HCT116 (cell line): ENCODE measurements around the gene TAX1BP1.

ENCODE experiments used
- CEBPB ChIP-seq: IDR thresholded peaks from 2 replicates; pipeline ENCODE4 v1.6.1; 2012; ENCODE audit warnings: low read depth
- CTCF ChIP-seq, 3 experiments: fragments of 200-600 bp in 1 of 3; sonication (generic) in 1 of 3; IDR thresholded peaks in 2 of 3; conservative IDR thresholded peaks in 1 of 3; 2 replicates each; pipeline ENCODE4 v1.5.1; 2012 to 2017; ENCODE audit warnings: low read depth in 2 of 3, low read length in 2 of 3, antibody characterized with exemption in 1 of 3, borderline replicate concordance in 1 of 3, control low read depth in 1 of 3, mild to moderate bottlenecking in 1 of 3, mixed read lengths in 1 of 3, mixed run types in 1 of 3, moderate library complexity in 1 of 3; ENCODE audit not compliant: insufficient read depth in 1 of 3
- ELF1 ChIP-seq: IDR thresholded peaks from 2 replicates; pipeline ENCODE4 v1.6.1; 2012; ENCODE audit warnings: low read depth, borderline replicate concordance
- EZH2 ChIP-seq: fragments of 200-600 bp; sonication (generic); IDR thresholded peaks from 2 replicates; pipeline ENCODE4 v1.6.1; 2017; ENCODE audit warnings: antibody characterized with exemption, mixed run types
- EZH2phosphoT487 ChIP-seq: fragments of 200-600 bp; IDR thresholded peaks from 2 replicates; pipeline ENCODE4 v1.6.1; 2018; ENCODE audit warnings: antibody characterized with exemption, borderline replicate concordance
- JUND ChIP-seq: IDR thresholded peaks from 2 replicates; pipeline ENCODE4 v1.6.1; 2012
- POLR2A ChIP-seq: IDR thresholded peaks from 2 replicates; pipeline ENCODE4 v1.7.0; 2011; ENCODE audit warnings: borderline replicate concordance; ENCODE audit not compliant: insufficient read depth, insufficient read length; ENCODE audit errors: extremely low read depth
- POLR2AphosphoS5 ChIP-seq: IDR thresholded peaks from 2 replicates; pipeline ENCODE4 v1.6.1; 2011; ENCODE audit warnings: mild to moderate bottlenecking, low read depth, low read length, moderate library complexity
- TCF7L2 ChIP-seq: IDR thresholded peaks from 2 replicates; pipeline ENCODE4 v1.7.0; 2011; ENCODE audit warnings: borderline replicate concordance, inconsistent platforms; ENCODE audit not compliant: insufficient read depth, insufficient read length; ENCODE audit errors: extremely low read depth
- YY1 ChIP-seq: IDR thresholded peaks from 2 replicates; pipeline ENCODE4 v1.6.1; 2011; ENCODE audit warnings: low read length, low read depth, moderate library complexity, mild to moderate bottlenecking; ENCODE audit not compliant: insufficient replicate concordance; ENCODE audit errors: extremely low read depth
- ZNF274 ChIP-seq: fragments of 200-500 bp; sonication (Bioruptor generic); IDR thresholded peaks from 2 replicates; pipeline ENCODE4 v1.6.1; 2014; ENCODE audit warnings: mild to moderate bottlenecking, low read depth, low read length, inconsistent platforms
- TF ChIP-seq, protein P1 (sequence below): IDR thresholded peaks from 2 replicates; pipeline ENCODE4 v1.6.1; 2011; ENCODE audit warnings: mild to moderate bottlenecking, low read length, moderate library complexity; ENCODE audit not compliant: insufficient replicate concordance; ENCODE audit errors: extremely low read depth
- TF ChIP-seq, protein P2 (sequence below): IDR thresholded peaks from 2 replicates; pipeline ENCODE4 v1.6.1; 2012

GRCh38 chr7:27723085-27723484 lies 16.9 kb upstream of the TAX1BP1 start:
- TF ChIP-seq CTCF (IDR thresholded peaks at IDR 0.05 in 2 of 3, conservative IDR thresholded peaks at IDR 0.05 in 1 of 3; ENCODE audit: borderline replicate concordance in 1 of 3, insufficient read depth in 1 of 3, low read depth in 2 of 3, low read length in 2 of 3) (peak; percentile 17 to 45 (median 44); a peak in 5 of 6 replicates), EZH2 (no peak), POLR2A (no peak), JUND (no peak), POLR2AphosphoS5 (no peak), EZH2phosphoT487 (no peak), TCF7L2 (no peak), ZNF274 (no peak), CEBPB (no peak), ELF1 (no peak), YY1 (no peak)
- TF ChIP-seq, protein P1, sequence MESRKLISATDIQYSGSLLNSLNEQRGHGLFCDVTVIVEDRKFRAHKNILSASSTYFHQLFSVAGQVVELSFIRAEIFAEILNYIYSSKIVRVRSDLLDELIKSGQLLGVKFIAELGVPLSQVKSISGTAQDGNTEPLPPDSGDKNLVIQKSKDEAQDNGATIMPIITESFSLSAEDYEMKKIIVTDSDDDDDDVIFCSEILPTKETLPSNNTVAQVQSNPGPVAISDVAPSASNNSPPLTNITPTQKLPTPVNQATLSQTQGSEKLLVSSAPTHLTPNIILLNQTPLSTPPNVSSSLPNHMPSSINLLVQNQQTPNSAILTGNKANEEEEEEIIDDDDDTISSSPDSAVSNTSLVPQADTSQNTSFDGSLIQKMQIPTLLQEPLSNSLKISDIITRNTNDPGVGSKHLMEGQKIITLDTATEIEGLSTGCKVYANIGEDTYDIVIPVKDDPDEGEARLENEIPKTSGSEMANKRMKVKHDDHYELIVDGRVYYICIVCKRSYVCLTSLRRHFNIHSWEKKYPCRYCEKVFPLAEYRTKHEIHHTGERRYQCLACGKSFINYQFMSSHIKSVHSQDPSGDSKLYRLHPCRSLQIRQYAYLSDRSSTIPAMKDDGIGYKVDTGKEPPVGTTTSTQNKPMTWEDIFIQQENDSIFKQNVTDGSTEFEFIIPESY: no peak
- TF ChIP-seq, protein P2, sequence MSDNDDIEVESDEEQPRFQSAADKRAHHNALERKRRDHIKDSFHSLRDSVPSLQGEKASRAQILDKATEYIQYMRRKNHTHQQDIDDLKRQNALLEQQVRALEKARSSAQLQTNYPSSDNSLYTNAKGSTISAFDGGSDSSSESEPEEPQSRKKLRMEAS: no peak
